GM18861 (cell line): ENCODE data around the gene OTOP2.
"Not testable (repeated sequence)": the region's sequence is repeated elsewhere in the genome, so short reads cannot be mapped to it uniquely, and the experiment has no call there.

Source experiments
- ATAC-seq: cut with Tn5 transposase; IDR thresholded peaks from one replicate; pipeline ENCODE4 v1.9.1; 2021; ENCODE audit not compliant: unreplicated experiment

OTOP2 gene

GRCh38 chr17:74951680-74952421, 27.8 kb downstream of the OTOP2 start:
- no peak for ATAC-seq

GRCh38 chr17:74952431-74953133, 28.5 kb downstream of the OTOP2 start:
- ATAC-seq, result no peak

- no peak for ATAC-seq
Measured at GRCh38 chr17:74953134-74953687, 29.1 kb downstream of the OTOP2 start.

GRCh38 chr17:74954115-74954514, 30.0 kb downstream of the OTOP2 start:
- ATAC-seq, result no peak

- no peak for ATAC-seq
Measured at GRCh38 chr17:74954665-74955421, 30.8 kb downstream of the OTOP2 start.

GRCh38 chr17:74956093-74956492, 32.0 kb downstream of the OTOP2 start:
- ATAC-seq, result no peak

GRCh38 chr17:74957935-74958740, 34.1 kb downstream of the OTOP2 start:
- ATAC-seq, result no peak

- ATAC-seq, result no peak
Measured at GRCh38 chr17:74959826-74960515, 35.9 kb downstream of the OTOP2 start.

- ATAC-seq, result no peak
Measured at GRCh38 chr17:74960570-74961342, 36.7 kb downstream of the OTOP2 start.

GRCh38 chr17:74961657-74962350, 37.7 kb downstream of the OTOP2 start:
- ATAC-seq, result no peak

- no peak for ATAC-seq
Measured at GRCh38 chr17:74962622-74963394, 38.7 kb downstream of the OTOP2 start.

GRCh38 chr17:74963656-74964055, 39.6 kb downstream of the OTOP2 start:
- no peak for ATAC-seq

- no peak for ATAC-seq
Measured at GRCh38 chr17:74964246-74964761, 40.2 kb downstream of the OTOP2 start.

- ATAC-seq, result no peak
Measured at GRCh38 chr17:74964988-74965622, 41.0 kb downstream of the OTOP2 start.

GRCh38 chr17:74968361-74968780, 44.3 kb downstream of the OTOP2 start:
- ATAC-seq, result no peak

GRCh38 chr17:74969501-74969900, 45.4 kb downstream of the OTOP2 start:
- not testable (repeated sequence) for ATAC-seq

- ATAC-seq, result no peak
Measured at GRCh38 chr17:74970395-74970794, 46.3 kb downstream of the OTOP2 start.
